Measurements from ENCODE around the gene WDCP.

WDCP gene

GRCh38 chr2:24022324-24022974 lies 24.7 kb downstream of the WDCP start:
- Histone ChIP-seq H3K36me3 (peaks cover 20 to 60% (median 43%) of the 10 kb centered on the region in 11 experiments), H4K20me1 (peaks cover 0 to 35% (median 0%) of the 10 kb centered on the region in 11 experiments; a peak in 5 of 22 replicates), H3K4me1 (no peaks in the 10 kb centered on the region), H3K4me3 (no peak overlapping the region), H3K9me3 (replicated peaks in 1 of 11) (no peaks in the 10 kb centered on the region), H3K27ac (no peak overlapping the region), H3K27me3 (no peaks in the 10 kb centered on the region), H3K4me2 (no peak overlapping the region), H3K9ac (no peak overlapping the region)
- TF ChIP-seq Cebpa-rat (IDR thresholded peaks at IDR 0.05) = no peak

- no peak overlapping the region for H3K27ac ChIP-seq
- TF ChIP-seq Cebpa-rat (IDR thresholded peaks at IDR 0.05) = no peak
- H3K4me2 ChIP-seq = no peak overlapping the region
- no peaks in the 10 kb centered on the region for H3K4me1 ChIP-seq
- H3K4me3 ChIP-seq = no peak overlapping the region
- no peak overlapping the region for H3K9ac ChIP-seq
- no peaks in the 10 kb centered on the region for H3K27me3 ChIP-seq
- H3K9me3 ChIP-seq (replicated peaks in 1 of 11) = no peaks in the 10 kb centered on the region
- peaks cover 14 to 49% (median 32%) of the 10 kb centered on the region in 11 experiments; a peak in 21 of 22 replicates for H3K36me3 ChIP-seq
- H4K20me1 ChIP-seq = peaks cover 0 to 35% (median 0%) of the 10 kb centered on the region in 11 experiments; a peak in 5 of 22 replicates
Observed at GRCh38 chr2:24021122-24021998, 25.8 kb downstream of the WDCP start.

- TF ChIP-seq Cebpa-rat (IDR thresholded peaks at IDR 0.05) = no peak
- Histone ChIP-seq H3K36me3 (peaks cover 5 to 38% (median 25%) of the 10 kb centered on the region in 11 experiments; a peak in 17 of 22 replicates), H3K4me1 (peaks cover 0 to under 1% (median 0%) of the 10 kb centered on the region in 10 experiments; a peak in 2 of 20 replicates), H3K27ac (no peak overlapping the region), H3K27me3 (no peaks in the 10 kb centered on the region), H3K4me3 (no peak overlapping the region), H3K9me3 (replicated peaks in 1 of 11) (no peaks in the 10 kb centered on the region), H4K20me1 (peaks cover 0 to 29% (median 0%) of the 10 kb centered on the region in 11 experiments; a peak in 5 of 22 replicates), H3K4me2 (no peak overlapping the region), H3K9ac (no peak overlapping the region)
Observed at GRCh38 chr2:24020244-24020643, 26.9 kb downstream of the WDCP start.

GRCh38 chr2:24019729-24020128 lies 27.5 kb downstream of the WDCP start:
- Histone ChIP-seq H3K36me3 (peaks cover 0 to 33% (median 20%) of the 10 kb centered on the region in 11 experiments; a peak in 15 of 22 replicates), H3K4me3 (no peak overlapping the region), H3K9me3 (replicated peaks in 1 of 11) (no peaks in the 10 kb centered on the region), H3K27ac (no peak overlapping the region), H3K4me1 (peaks cover 0 to 6% (median 0%) of the 10 kb centered on the region in 10 experiments; a peak in 5 of 20 replicates), H3K4me2 (no peak overlapping the region), H3K9ac (no peak overlapping the region), H4K20me1 (peaks cover 0 to 26% (median 0%) of the 10 kb centered on the region in 11 experiments; a peak in 5 of 22 replicates), H3K27me3 (no peaks in the 10 kb centered on the region)
- no peak for TF ChIP-seq Cebpa-rat (IDR thresholded peaks at IDR 0.05)

- H3K27me3 ChIP-seq = no peaks in the 10 kb centered on the region
Observed at GRCh38 chr2:24018241-24018640, 28.9 kb downstream of the WDCP start.

GRCh38 chr2:24017711-24018110 lies 29.5 kb downstream of the WDCP start:
- Histone ChIP-seq H3K4me1 (peaks cover 0 to 7% (median 6%) of the 10 kb centered on the region in 10 experiments; a peak in 12 of 20 replicates), H3K27ac (no peak overlapping the region)

More at GRCh38 chr2:24018241-24018640, 28.9 kb downstream of the WDCP start:
- Histone ChIP-seq H3K4me3 (no peak overlapping the region), H3K4me1 (peaks cover 0 to 6% (median 1%) of the 10 kb centered on the region in 10 experiments; a peak in 11 of 20 replicates), H3K4me2 (no peak overlapping the region), H3K9ac (no peak overlapping the region), H3K9me3 (replicated peaks in 1 of 11) (no peaks in the 10 kb centered on the region), H3K36me3 (peaks cover 0 to 18% (median 9%) of the 10 kb centered on the region in 11 experiments; a peak in 10 of 22 replicates), H3K27ac (no peak overlapping the region), H4K20me1 (peaks cover 0 to 19% (median 0%) of the 10 kb centered on the region in 11 experiments; a peak in 3 of 22 replicates)
- no peak for TF ChIP-seq Cebpa-rat (IDR thresholded peaks at IDR 0.05)

GRCh38 chr2:24016853-24017703 lies 30.1 kb downstream of the WDCP start:
- TF ChIP-seq Cebpa-rat (IDR thresholded peaks at IDR 0.05) = no peak
- H4K20me1 ChIP-seq = peaks cover 0 to 11% (median 0%) of the 10 kb centered on the region in 11 experiments; a peak in 3 of 22 replicates
- no peak overlapping the region for H3K9ac ChIP-seq
- H3K36me3 ChIP-seq = peaks cover 0 to 7% (median 0%) of the 10 kb centered on the region in 11 experiments; a peak in 3 of 22 replicates
- no peak overlapping the region for H3K4me3 ChIP-seq
- H3K4me2 ChIP-seq = no peak overlapping the region
- H3K4me1 ChIP-seq = peaks cover 0 to 11% (median 6%) of the 10 kb centered on the region in 10 experiments; a peak in 12 of 20 replicates
- H3K27me3 ChIP-seq = peaks cover 0 to 9% (median 5%) of the 10 kb centered on the region in 11 experiments; a peak in 8 of 22 replicates
- H3K27ac ChIP-seq = no peak overlapping the region
- no peaks in the 10 kb centered on the region for H3K9me3 ChIP-seq (replicated peaks in 1 of 11)

More at GRCh38 chr2:24017711-24018110, 29.5 kb downstream of the WDCP start:
- Histone ChIP-seq H3K4me2 (no peak overlapping the region), H3K4me3 (no peak overlapping the region), H3K36me3 (peaks cover 0 to 13% (median 5%) of the 10 kb centered on the region in 11 experiments; a peak in 9 of 22 replicates), H3K9me3 (replicated peaks in 1 of 11) (no peaks in the 10 kb centered on the region), H3K27me3 (peaks cover 0 to 2% (median 0%) of the 10 kb centered on the region in 11 experiments; a peak in 3 of 22 replicates), H3K9ac (no peak overlapping the region), H4K20me1 (peaks cover 0 to 14% (median 0%) of the 10 kb centered on the region in 11 experiments; a peak in 3 of 22 replicates)
- no peak for TF ChIP-seq Cebpa-rat (IDR thresholded peaks at IDR 0.05)

- no peak for TF ChIP-seq Cebpa-rat (IDR thresholded peaks at IDR 0.05)
- Histone ChIP-seq H3K9ac (no peak overlapping the region), H3K9me3 (replicated peaks in 1 of 11) (no peaks in the 10 kb centered on the region), H4K20me1 (peaks cover 0 to 8% (median 0%) of the 10 kb centered on the region in 11 experiments; a peak in 4 of 22 replicates), H3K36me3 (no peaks in the 10 kb centered on the region), H3K4me2 (no peak overlapping the region), H3K27me3 (peaks cover 5 to 16% (median 13%) of the 10 kb centered on the region in 11 experiments), H3K27ac (no peak overlapping the region), H3K4me1 (peaks cover 0 to 11% (median 6%) of the 10 kb centered on the region in 10 experiments; a peak in 12 of 20 replicates), H3K4me3 (no peak overlapping the region)
Observed at GRCh38 chr2:24016376-24016761, 30.8 kb downstream of the WDCP start.

All from BLaER1 treated with 17β-estradiol and CSF1 and Interleukin-3, amounts not matched to agents 10 nM and 100 nM (cell line).